NOMO-1 treated with dmso at 0.1 percent for 144 hours (cell line): ENCODE measurements around the gene LNX1.
"Not testable (repeated sequence)": the region's sequence is repeated elsewhere in the genome, so short reads cannot be mapped to it uniquely, and the experiment has no call there.

ENCODE experiments used
- DNase-seq: peaks from one replicate; lab custom pipeline; 2025; ENCODE audit not compliant: unreplicated experiment; lab: John Stamatoyannopoulos, UW

Gene LNX1

GRCh38 chr4:53466576-53466975 lies 124.7 kb downstream of the LNX1 start:
- not testable (repeated sequence) for DNase-seq

DNA sequence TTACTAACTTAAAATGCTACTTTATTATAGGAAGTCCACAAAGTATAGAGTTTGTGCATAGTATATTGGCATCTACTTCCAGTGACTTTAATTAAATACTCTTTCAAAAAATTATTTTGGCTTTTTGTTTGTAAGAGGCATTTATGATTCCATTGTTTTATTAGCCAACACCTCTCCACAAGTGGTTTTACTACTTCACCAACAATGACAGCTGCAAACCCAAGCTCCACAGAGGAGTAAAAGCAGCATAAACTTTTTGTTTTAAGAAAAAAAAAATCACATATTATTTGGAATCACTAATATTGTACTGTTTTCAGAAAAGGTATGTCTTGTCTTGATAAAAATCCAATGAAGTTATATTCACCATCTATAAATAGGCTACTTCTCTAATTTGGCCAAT lies 125.4 kb downstream of the LNX1 start:
- DNase-seq = no peak

DNA sequence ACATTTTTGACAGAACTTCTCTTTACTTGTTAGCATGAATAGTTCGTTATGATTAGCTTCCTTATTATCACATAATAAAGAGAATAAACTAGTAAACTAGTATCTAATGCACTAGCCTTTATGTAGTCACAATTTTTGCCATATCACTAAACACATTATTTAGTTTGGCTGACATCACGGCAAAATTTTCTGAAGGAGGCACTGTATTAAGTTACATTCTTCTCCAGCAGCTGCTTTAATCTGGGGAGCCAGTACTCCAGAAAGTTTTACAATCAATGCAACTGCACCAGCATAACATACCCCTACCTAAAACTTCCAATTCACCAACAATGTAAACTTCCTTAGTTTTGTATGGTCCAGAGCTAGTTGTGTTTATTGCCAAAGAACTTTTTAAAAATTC lies 126.0 kb downstream of the LNX1 start:
- DNase-seq = no peak

DNA sequence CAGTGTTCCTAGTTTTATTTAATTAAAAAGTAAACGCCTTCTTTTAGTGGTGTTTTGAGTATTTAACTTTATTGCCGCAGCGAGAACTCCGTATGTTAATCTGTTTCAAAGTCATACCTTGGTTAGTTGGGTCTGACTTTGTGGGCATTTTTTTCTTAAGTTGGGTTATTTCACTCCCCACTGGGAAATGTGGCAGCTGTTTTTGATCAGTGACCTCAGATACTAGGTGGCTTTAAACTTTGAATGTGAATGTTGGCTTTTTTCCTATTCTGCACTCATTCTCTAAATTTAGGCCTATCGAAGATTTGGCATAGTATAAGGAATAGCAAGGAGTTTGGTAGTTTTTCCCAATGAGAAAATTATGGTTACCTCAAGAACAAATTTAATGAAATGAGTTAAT lies 127.9 kb downstream of the LNX1 start:
- no peak for DNase-seq

- DNase-seq = no peak
Measured at GRCh38 chr4:53461244-53461643, 130.0 kb downstream of the LNX1 start.

DNA sequence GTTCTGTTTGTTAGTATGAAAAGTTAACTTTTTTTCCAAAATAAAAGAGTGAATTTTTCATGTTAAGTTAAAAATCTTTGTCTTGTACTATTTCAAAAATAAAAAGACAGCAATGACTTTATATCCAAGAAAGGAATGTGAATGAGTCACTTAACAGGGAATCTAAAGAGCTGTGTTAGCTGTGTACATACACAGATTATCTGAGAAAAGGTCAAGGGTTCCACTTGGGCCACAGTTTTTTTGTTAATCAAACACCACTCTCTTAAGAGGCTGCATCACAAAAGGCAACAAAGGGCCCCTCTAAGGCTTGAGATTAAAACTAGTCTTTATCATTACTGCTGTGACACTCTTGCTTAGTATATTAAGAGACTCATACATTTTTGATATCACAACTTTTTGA lies 131.7 kb downstream of the LNX1 start:
- no peak for DNase-seq

- no peak for DNase-seq
Measured at GRCh38 chr4:53456178-53456577, 135.1 kb downstream of the LNX1 start.

DNA sequence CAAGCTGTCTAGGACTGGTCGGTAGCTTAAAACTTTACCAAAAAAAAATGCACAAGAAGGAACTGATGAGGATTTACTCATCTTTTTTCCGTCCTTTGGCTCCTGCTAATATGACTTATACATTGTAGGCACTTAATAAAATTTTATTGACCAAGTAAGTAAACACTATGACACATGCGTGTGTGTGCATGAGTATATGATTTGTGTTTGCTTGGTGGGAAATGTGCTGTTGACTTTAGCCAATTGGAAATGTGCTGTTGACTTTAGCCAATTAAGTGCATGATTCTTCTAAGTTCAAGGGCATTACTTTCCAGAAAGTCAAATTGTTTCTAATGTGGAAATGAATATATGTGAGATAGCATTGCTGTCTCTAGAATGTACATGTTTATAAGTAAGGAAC lies 135.5 kb downstream of the LNX1 start:
- no peak for DNase-seq

DNA sequence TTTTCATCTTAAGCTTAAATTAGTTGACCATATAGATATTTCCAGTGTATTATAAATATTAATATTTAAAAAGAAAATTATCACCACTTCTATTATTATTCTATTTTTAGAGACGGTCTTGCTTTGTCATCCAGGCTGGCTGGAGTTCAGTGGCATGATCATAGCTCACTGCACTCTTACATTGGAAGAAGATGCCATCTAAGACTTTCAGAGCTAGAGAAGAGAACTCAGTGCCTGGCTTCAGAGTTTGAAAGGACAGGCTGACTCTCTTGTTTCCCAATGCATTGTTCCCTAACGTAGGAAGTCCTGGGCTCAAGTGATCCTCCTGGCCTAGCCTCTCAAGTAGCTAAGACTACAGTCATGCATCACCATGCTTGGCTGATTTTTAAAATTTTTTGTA lies 137.9 kb downstream of the LNX1 start:
- no peak for DNase-seq

DNA sequence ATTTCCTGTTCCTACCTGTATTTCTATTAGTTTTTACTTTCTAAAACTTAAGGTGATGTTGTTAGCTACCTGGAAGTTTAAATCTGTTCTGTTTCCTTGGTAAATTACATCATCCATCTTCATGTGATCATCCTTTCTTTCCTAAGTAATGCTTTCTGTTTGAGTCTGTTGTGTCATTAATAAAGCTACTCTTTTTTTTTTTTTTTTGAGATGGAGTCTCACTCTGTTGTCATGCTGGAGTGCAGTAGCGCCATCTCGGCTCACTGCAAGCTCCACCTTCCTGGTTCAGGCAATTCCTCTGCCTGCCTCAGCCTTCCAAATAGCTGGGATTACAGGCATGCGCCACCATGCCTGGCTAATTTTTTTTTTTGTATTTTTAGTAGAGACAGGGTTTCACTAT lies 140.5 kb downstream of the LNX1 start:
- no peak for DNase-seq

DNA sequence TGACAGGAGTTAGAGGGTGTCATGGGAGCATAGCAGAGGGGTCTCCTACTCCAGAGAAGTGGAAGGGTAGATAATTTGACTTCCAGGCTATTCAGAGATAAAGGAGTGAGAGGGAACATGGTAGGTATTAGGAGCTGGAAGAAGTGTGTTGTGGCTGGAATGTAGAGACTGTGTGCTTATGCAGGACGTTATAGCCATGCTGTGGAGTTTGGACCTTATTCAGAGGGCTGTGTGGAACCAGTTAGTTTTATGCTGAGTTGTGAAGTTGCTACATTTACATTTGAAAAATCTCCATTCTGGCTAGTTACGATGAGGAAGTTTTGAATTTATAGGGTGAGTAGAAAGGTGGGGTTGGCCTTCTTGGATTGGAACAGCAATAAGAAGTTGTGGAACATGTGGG lies 146.3 kb downstream of the LNX1 start:
- no peak for DNase-seq

GRCh38 chr4:53441564-53441963 lies 149.7 kb downstream of the LNX1 start:
- DNase-seq = no peak

DNA sequence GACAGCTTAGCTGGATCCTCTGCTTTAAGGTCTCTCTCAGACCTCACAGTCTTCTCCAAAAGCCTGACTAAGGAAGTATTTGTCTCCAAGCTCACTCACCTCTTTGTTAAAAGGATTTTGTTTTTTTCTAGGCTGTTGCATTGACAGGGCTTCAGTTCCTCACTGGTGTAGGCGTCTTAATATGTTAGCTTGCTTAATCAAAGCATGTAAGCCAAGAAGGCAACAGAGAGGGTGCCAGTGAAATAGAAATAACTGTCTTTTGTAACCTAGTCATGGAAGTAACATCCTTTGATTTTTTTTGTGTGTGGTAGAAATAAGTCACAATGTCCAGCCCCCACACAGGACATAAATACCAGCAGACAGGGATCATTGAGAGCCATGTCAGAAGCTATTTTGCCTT lies 155.0 kb downstream of the LNX1 start:
- no peak for DNase-seq

DNA sequence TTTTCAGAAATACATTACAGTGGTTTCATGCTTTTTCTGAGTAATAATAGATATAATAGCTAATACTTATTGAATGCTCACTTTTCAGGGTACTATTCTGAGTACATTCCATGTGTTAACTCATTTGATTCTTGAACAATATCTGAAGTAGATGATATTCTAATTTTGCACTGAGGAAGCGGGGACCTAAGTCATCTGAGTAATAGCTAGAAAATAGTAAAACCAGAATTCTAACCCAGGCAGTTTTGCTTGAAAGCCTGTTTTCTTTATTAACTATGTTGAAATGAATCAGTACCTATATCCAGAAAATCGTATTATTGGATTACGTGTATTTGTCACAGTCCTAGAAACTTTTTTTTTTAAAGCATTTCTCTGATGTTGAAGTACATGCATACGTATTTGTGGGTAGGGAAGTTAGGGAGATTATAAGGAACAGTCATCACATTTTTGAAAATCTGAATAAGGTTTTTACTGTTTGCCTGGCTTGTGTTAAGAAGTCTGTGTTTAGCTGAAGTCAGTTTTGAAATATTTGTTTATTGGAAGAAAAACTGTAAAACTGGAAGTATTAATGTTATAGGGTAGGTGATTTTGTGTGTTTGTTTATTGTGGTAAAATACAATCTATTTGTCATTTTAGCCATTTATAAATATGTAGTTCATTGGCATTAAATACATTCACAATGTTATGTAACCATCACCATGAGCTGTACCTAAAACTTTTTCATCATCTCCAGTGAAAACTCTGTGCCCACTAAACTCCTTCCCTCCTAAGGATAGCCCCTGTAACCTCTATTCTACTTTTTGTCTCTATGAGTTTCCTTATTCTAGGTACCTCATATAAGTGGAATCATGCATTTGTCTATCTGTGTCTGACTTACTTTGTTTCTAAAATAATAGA lies 158.5 kb downstream of the LNX1 start:
- DNase-seq = no peak

DNA sequence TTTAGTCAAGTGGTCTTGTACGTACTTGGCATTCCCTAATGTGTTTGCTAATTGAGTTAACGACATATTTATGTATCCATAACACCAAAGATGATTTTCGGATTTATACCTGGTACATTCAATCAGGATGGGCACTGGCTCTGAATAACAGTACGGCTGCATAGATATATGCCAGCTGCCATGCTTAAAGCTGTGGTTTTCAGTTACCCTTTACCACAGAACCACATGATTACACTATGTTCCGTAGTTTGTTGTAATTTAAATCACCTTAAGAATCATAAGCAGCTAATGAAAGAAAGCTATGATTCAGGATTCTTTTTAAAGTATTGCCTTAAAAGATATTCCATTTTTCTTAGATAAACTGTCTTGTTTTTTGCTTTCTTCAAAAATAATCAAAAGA lies 160.2 kb downstream of the LNX1 start:
- no peak for DNase-seq

GRCh38 chr4:53427366-53427765 lies 163.9 kb downstream of the LNX1 start:
- DNase-seq = no peak

DNA sequence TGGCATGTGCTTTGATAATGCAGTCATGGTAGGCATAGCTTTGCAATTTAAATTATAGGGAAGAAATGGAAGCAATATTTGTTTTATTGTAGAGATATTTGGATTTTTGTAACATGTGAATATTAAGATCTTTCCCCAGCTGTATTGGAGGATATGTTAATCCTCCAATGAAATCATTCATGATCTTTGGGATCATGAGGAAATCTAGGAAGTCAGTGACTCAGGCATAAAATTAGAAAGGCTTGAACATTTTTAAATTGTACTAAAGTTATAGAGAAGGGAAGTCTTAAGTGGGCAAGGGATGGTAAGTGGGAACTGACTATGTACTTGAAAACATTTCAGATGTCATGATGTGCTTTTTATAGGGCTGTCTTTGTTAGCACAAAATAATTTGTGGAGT lies 167.0 kb downstream of the LNX1 start:
- no peak for DNase-seq

GRCh38 chr4:53422367-53422766 lies 168.9 kb downstream of the LNX1 start:
- DNase-seq = no peak

DNA sequence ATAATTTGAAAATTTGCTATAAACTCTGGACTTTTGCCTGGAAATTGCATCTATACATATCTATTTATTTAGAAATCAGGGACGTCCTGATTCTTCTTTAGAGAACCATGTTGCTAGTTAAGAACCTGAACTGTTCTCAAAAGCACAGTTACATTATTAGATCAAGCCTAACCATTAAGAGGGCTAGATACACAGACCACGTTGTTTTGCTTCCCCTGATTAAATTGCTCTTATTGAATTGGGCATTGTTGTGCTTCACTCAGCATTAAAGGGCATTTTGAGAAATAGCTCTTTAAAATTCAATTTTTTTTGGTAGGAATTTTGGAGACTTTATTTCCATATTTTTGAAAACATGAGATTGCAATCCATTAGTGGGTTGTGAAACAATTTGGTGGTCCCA lies 169.5 kb downstream of the LNX1 start:
- no peak for DNase-seq

GRCh38 chr4:53419208-53419607 lies 172.1 kb downstream of the LNX1 start:
- no peak for DNase-seq

DNA sequence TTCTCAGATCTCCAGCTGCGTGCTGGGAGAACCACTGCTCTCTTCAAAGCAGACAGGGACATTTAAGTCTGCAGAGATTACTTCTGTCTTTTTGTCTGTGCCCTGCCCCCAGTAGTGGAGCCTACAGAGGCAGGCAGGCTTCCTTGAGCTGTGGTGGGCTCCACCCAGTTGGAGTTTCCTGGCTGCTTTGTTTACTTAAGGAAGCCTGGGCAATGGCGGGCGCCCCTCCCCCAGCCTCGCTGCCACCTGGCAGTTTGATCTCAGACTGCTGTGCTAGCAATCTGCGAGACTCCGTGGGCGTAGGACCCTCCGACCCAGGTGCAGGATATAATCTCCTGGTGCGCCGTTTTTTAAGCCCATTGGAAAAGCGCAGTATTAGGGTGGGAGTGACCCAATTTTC lies 181.8 kb downstream of the LNX1 start:
- not testable (repeated sequence) for DNase-seq
